GM21528 (cell line): ENCODE data around the gene MSMP.

ENCODE experiments used
- ATAC-seq: cut with Tn5 transposase; IDR thresholded peaks from one replicate; pipeline ENCODE4 v1.9.1; 2021; ENCODE audit warnings: mild to moderate bottlenecking, moderate library complexity; ENCODE audit not compliant: unreplicated experiment, low FRiP score

The MSMP gene

GRCh38 chr9:35746583-35746982 is 7.5 kb downstream of the MSMP start:
- no peak for ATAC-seq

- ATAC-seq = no peak
Observed at GRCh38 chr9:35745569-35745968, 8.5 kb downstream of the MSMP start.

GRCh38 chr9:35743880-35744518 is 10.1 kb downstream of the MSMP start:
- no peak for ATAC-seq

GRCh38 chr9:35743452-35743851 is 10.6 kb downstream of the MSMP start:
- ATAC-seq = no peak

GRCh38 chr9:35741740-35742139 is 12.3 kb downstream of the MSMP start:
- no peak for ATAC-seq

- no peak for ATAC-seq
Observed at GRCh38 chr9:35740243-35740642, 13.8 kb downstream of the MSMP start.

GRCh38 chr9:35738924-35739323 is 15.2 kb downstream of the MSMP start:
- no peak for ATAC-seq

- no peak for ATAC-seq
Observed at GRCh38 chr9:35738186-35738585, 15.9 kb downstream of the MSMP start.

GRCh38 chr9:35737143-35737542 is 16.9 kb downstream of the MSMP start:
- no peak for ATAC-seq

- ATAC-seq = no peak
Observed at GRCh38 chr9:35736201-35736633, 17.9 kb downstream of the MSMP start.

GRCh38 chr9:35734096-35734495 is 20.0 kb downstream of the MSMP start:
- ATAC-seq = no peak

- ATAC-seq = peak; percentile 7
Observed at GRCh38 chr9:35732800-35733541, 21.1 kb downstream of the MSMP start.

- ATAC-seq = peak; percentile 83
Observed at GRCh38 chr9:35732185-35732799, 21.8 kb downstream of the MSMP start, which contains the start of the genes CREB3 and TLN1. TSS of gene CREB3 (plus strand) at chr9:35732666. CDS start at chr9:35732773, 107 bp downstream. TSS of gene TLN1 (minus strand) at chr9:35732195. CDS start at chr9:35725694, 6,501 bp downstream.

GRCh38 chr9:35731415-35732184 is 22.5 kb downstream of the MSMP start:
- no peak for ATAC-seq

GRCh38 chr9:35730486-35730854 is 23.6 kb downstream of the MSMP start:
- ATAC-seq = no peak

- ATAC-seq = no peak
Observed at GRCh38 chr9:35729700-35730485, 24.2 kb downstream of the MSMP start.

- ATAC-seq = no peak
Observed at GRCh38 chr9:35729101-35729500, 25.0 kb downstream of the MSMP start.

- ATAC-seq = no peak
Observed at GRCh38 chr9:35728041-35728971, 25.8 kb downstream of the MSMP start.

- no peak for ATAC-seq
Observed at GRCh38 chr9:35727676-35728040, 26.4 kb downstream of the MSMP start.
